Measurements from ENCODE around the gene SOWAHA. TPM values are rescaled to one million over a fixed set of nuclear protein-coding genes. Genes with fewer than 3 reads are reported as not detected.
A peak's percentile ranks its signal among the peaks of the same experiment; 100 is the strongest.

Gene SOWAHA
- total and polyA plus RNA-seq, 2 donors (not counting 3 experiments of a cell fraction or from before 2014, with no cell fraction given) = not detected

DNA sequence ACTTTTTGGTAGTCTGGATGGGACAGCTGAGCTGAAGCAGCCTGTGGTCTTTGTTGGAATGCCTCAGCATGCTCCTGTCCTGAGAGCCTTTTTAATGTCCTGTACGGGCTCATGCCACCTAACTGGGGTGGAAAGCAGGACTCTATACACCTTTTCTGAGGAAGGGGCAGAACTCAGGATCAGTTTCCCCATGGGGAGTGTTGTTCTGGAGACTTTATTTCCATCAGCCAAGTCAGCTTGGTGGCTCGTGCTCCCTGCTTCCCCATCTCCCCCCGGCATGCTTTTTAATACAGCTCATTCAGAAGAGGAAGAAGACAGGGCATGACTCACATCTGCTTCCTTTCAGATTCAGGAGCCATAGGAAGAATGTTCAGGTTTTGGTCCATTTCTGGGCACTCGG, 31.0 kb upstream of the SOWAHA start:
- dilution Hi-C loops (cut with MboI; ENCODE audit: extremely low pct_ligation_motif_present, low sequenced_read_pairs) (no loop called here), intact Hi-C loops (cut with micrococcal nuclease) (loop anchor here (1.0 kb wide), 1 partner anchor 32 kb away; no protein-coding TSS in a partner anchor)
- peak overlapping the region; percentile 66 for H2AFZ ChIP-seq (ENCODE audit: low read depth, low read length)
- ChIA-PET CTCF (interaction anchor here (0.7 to 1.7 kb wide), 9 partner anchors 9 to 255 kb away, joined by 3 to 11 read pairs (median 3); partner anchors contain the start of gene CCNI2), POLR2A (no interaction called here)
- FAIRE-seq = peak; percentile 93
- no peaks in the 10 kb centered on the region for H3K9me3 ChIP-seq (replicated peaks; ENCODE audit: control insufficient read depth, insufficient read depth, low read length)
- H3K27ac ChIP-seq (ENCODE audit: insufficient read depth, low read depth, low read length) = peak overlapping the region; percentile 72
- H3K79me2 ChIP-seq (ENCODE audit: control insufficient read depth, insufficient read depth, low read length) = no peaks in the 10 kb centered on the region
- no TSS peak for BruUV-seq (replicated peaks)
- H3K36me3 ChIP-seq (ENCODE audit: control insufficient read depth in 2 of 2, extremely low read depth in 1 of 2, insufficient read depth in 2 of 2, low read length in 2 of 2) = no peaks in the 10 kb centered on the region
- DNase-seq (ENCODE audit: low read depth, low spot score) = peak; percentile 78
- peak overlapping the region; percentile 39 for H3K9ac ChIP-seq (replicated peaks; ENCODE audit: extremely low read depth, insufficient read depth, low read length)
- H3K27me3 ChIP-seq (ENCODE audit: control insufficient read depth in 2 of 2, insufficient read depth in 2 of 2, low read length in 2 of 2) = no peaks in the 10 kb centered on the region
- no peaks in the 10 kb centered on the region for H3K9me1 ChIP-seq (replicated peaks; ENCODE audit: control insufficient read depth, extremely low read depth, insufficient read depth, low read length)
- no peaks in the 10 kb centered on the region for H4K20me1 ChIP-seq (replicated peaks; ENCODE audit: control insufficient read depth, extremely low read depth, insufficient read depth, low read length)
- peaks cover 21% of the 10 kb centered on the region for H3K4me1 ChIP-seq (ENCODE audit: control insufficient read depth, extremely low read depth, insufficient read depth, low read length)
- H3K4me3 ChIP-seq (replicated peaks in 1 of 3; ENCODE audit: insufficient read depth in 1 of 3, low read depth in 1 of 3, low read length in 3 of 3) = no peak overlapping the region
- peak overlapping the region; percentile 68 for H3K4me2 ChIP-seq (ENCODE audit: insufficient read depth, low read length)
- TF ChIP-seq POLR2A (IDR thresholded peaks at IDR 0.05; ENCODE audit: low read depth, low read length) = peak; percentile 71
- no peak for TF ChIP-seq EZH2 (IDR thresholded peaks at IDR 0.05; ENCODE audit: borderline replicate concordance, low read depth, low read length, severe bottlenecking)
- TF ChIP-seq MYC (IDR thresholded peaks at IDR 0.05; ENCODE audit: low read depth, low read length) = no peak
- peak; percentile 76 for TF ChIP-seq POLR2AphosphoS5 (IDR thresholded peaks at IDR 0.05; ENCODE audit: insufficient read depth, low read depth, low read length)
- peak; percentile 92 for TF ChIP-seq FOS (IDR thresholded peaks at IDR 0.05; ENCODE audit: borderline replicate concordance, insufficient read depth, low read length)
- TF ChIP-seq CTCF (IDR thresholded peaks at IDR 0.05; ENCODE audit: extremely low read depth in 1 of 2, insufficient read depth in 1 of 2, low read depth in 1 of 2, low read length in 2 of 2) = no peak
- TF ChIP-seq JUN (IDR thresholded peaks at IDR 0.05; ENCODE audit: borderline replicate concordance, insufficient read depth, insufficient read length, low read depth) = peak; percentile 88

All from endothelial cell of umbilical vein (primary cell).